Measurements from ENCODE around the gene UQCRQ. TPM values are rescaled to one million over a fixed set of nuclear protein-coding genes. Genes with fewer than 3 reads are reported as not detected.

UQCRQ gene
- total and polyA plus RNA-seq, 2 donors (not counting 3 experiments of a cell fraction or from before 2014, with no cell fraction given), result 246 to 390 TPM

- peaks cover 11 to 28% of the 10 kb centered on the region in 2 experiments for H3K36me3 ChIP-seq (ENCODE audit: control insufficient read depth in 2 of 2, extremely low read depth in 1 of 2, insufficient read depth in 2 of 2, low read length in 2 of 2)
- CTCF ChIA-PET, result interaction anchor here (1.6 kb wide), 1 partner anchor 9 kb away, joined by 5 read pairs; the partner anchor contains the start of gene UQCRQ
- no peak for FAIRE-seq
Measured at GRCh38 chr5:132876020-132876759, 9.7 kb downstream of the UQCRQ start.

More at GRCh38 chr5:132876020-132876759, 9.7 kb downstream of the UQCRQ start:
- Histone ChIP-seq H3K4me3 (replicated peaks in 1 of 3; ENCODE audit: insufficient read depth in 1 of 3, low read depth in 1 of 3, low read length in 3 of 3) (no peak overlapping the region), H2AFZ (ENCODE audit: low read depth, low read length) (no peak overlapping the region), H3K79me2 (ENCODE audit: control insufficient read depth, insufficient read depth, low read length) (no peaks in the 10 kb centered on the region), H3K9ac (replicated peaks; ENCODE audit: extremely low read depth, insufficient read depth, low read length) (no peak overlapping the region), H3K9me3 (replicated peaks; ENCODE audit: control insufficient read depth, insufficient read depth, low read length) (no peaks in the 10 kb centered on the region), H3K9me1 (replicated peaks; ENCODE audit: control insufficient read depth, extremely low read depth, insufficient read depth, low read length) (no peaks in the 10 kb centered on the region), H3K27me3 (ENCODE audit: control insufficient read depth in 2 of 2, insufficient read depth in 2 of 2, low read length in 2 of 2) (no peaks in the 10 kb centered on the region), H3K4me1 (ENCODE audit: control insufficient read depth, extremely low read depth, insufficient read depth, low read length) (no peaks in the 10 kb centered on the region), H3K27ac (ENCODE audit: insufficient read depth, low read depth, low read length) (no peak overlapping the region), H3K4me2 (ENCODE audit: insufficient read depth, low read length) (no peak overlapping the region), H4K20me1 (replicated peaks; ENCODE audit: control insufficient read depth, extremely low read depth, insufficient read depth, low read length) (peaks cover 2% of the 10 kb centered on the region)
- no peak for TF ChIP-seq FOS (IDR thresholded peaks at IDR 0.05; ENCODE audit: borderline replicate concordance, insufficient read depth, low read length)
- TF ChIP-seq JUN (IDR thresholded peaks at IDR 0.05; ENCODE audit: borderline replicate concordance, insufficient read depth, insufficient read length, low read depth), result no peak
- no peak for TF ChIP-seq MAX (IDR thresholded peaks at IDR 0.05; ENCODE audit: insufficient read depth, insufficient read length)
- no peak for TF ChIP-seq POLR2A (IDR thresholded peaks at IDR 0.05; ENCODE audit: low read depth, low read length)
- no peak for TF ChIP-seq CTCF (IDR thresholded peaks at IDR 0.05; ENCODE audit: extremely low read depth in 1 of 2, insufficient read depth in 1 of 2, low read depth in 1 of 2, low read length in 2 of 2)
- TF ChIP-seq POLR2AphosphoS5 (IDR thresholded peaks at IDR 0.05; ENCODE audit: insufficient read depth, low read depth, low read length), result no peak
- no peak for TF ChIP-seq GATA2 (IDR thresholded peaks at IDR 0.05; ENCODE audit: insufficient read depth, insufficient read length, low read depth, low read length)
- no peak for TF ChIP-seq EZH2 (IDR thresholded peaks at IDR 0.05; ENCODE audit: borderline replicate concordance, low read depth, low read length, severe bottlenecking)
- no peak for TF ChIP-seq MYC (IDR thresholded peaks at IDR 0.05; ENCODE audit: low read depth, low read length)
- no TSS peak for BruUV-seq (replicated peaks)
- POLR2A ChIA-PET, result no interaction called here
- intact Hi-C loops (cut with micrococcal nuclease) (no loop called here), dilution Hi-C loops (cut with MboI; ENCODE audit: extremely low pct_ligation_motif_present, low sequenced_read_pairs) (no loop called here)
- DNase-seq (ENCODE audit: low read depth, low spot score), result no peak
